Spinal cord (tissue), 10 donors: ENCODE measurements around the gene SLC35B2. TPM values are rescaled to one million over a fixed set of nuclear protein-coding genes. Genes with fewer than 3 reads are reported as not detected.

Experiments used
- DNase-seq, 6 donors: peaks; one replicate each; pipeline versions ENCODE4 v3.0.0 to v3.0.0-alpha.2; 2013 to 2015; ENCODE audit warnings: low spot score in 6 of 6, low read depth in 4 of 6
- H3K27ac ChIP-seq: one replicate; pipeline ENCODE4 v1.5.1; 2013; ENCODE audit warnings: low read depth, low read length, control low read depth
- H3K27me3 ChIP-seq: one replicate; pipeline ENCODE4 v1.6.1; 2013; ENCODE audit warnings: low read length; ENCODE audit not compliant: control insufficient read depth, insufficient read depth
- H3K36me3 ChIP-seq: one replicate; pipeline ENCODE4 v1.6.1; 2013; ENCODE audit warnings: low read length; ENCODE audit not compliant: control insufficient read depth, insufficient read depth
- H3K4me1 ChIP-seq: one replicate; pipeline ENCODE4 v1.6.1; 2013; ENCODE audit warnings: low read length; ENCODE audit not compliant: control insufficient read depth, insufficient read depth
- H3K4me3 ChIP-seq: one replicate; pipeline ENCODE4 v1.5.1; 2013; ENCODE audit warnings: low read depth, low read length, control low read depth
- H3K9me3 ChIP-seq: one replicate; pipeline ENCODE4 v1.6.1; 2013; ENCODE audit warnings: low read length; ENCODE audit not compliant: control insufficient read depth, insufficient read depth
- WGBS: methylation state at CpG from one replicate; pipeline ENCODE4 v1.1.5; 2013; ENCODE audit warnings: missing lambda C conversion rate; ENCODE audit not compliant: insufficient coverage; 5-methylcytosine and 5-hydroxymethylcytosine counted together
- polyA plus RNA-seq, 2 donors: library from polyadenylated mRNA; unstranded; fragments of 120-200 nt; gene quantifications; one replicate each; pipeline ENCODE4 v1.2.1, GENCODE V29; 2013; ENCODE audit not compliant: insufficient read length in 2 of 2
- total RNA-seq, 2 donors: library from RNA; depleted of rRNA in 1 of 2; stranded (reverse); fragments of 120-200 nt in 1 of 2; fragments of >200 nt in 1 of 2; gene quantifications; one replicate each; pipeline versions ENCODE4 v1.2.3 to v1.2.4, GENCODE V29; 2013 to 2014
- donor health status: healthy.

SLC35B2 gene
- total and polyA plus RNA-seq, 4 donors: 39.3 to 63.7 (median 58.5) TPM

- under 1% methylated on average over 68 of the region's 73 CpGs for WGBS
- peak in 2 of 6 donors; percentile 88 to 89 for DNase-seq
- peaks cover 8% of the 10 kb centered on the region for H3K36me3 ChIP-seq
Observed at GRCh38 chr6:44223319-44224028, 33.9 kb downstream of the SLC35B2 start, which contains the start of gene SLC29A1. Gene SLC29A1, plus strand, starts transcription at chr6:44223595. Its CDS starts 3,719 bp downstream, at chr6:44227314.

GRCh38 chr6:44222486-44223318 is 34.6 kb downstream of the SLC35B2 start:
- H3K4me1 ChIP-seq: peaks cover 79% of the 10 kb centered on the region
- peak in 1 of 6 donors; percentile 26 for DNase-seq

More at GRCh38 chr6:44223319-44224028, 33.9 kb downstream of the SLC35B2 start, which contains the start of gene SLC29A1:
- peaks cover 7% of the 10 kb centered on the region for H3K27me3 ChIP-seq
- H3K27ac ChIP-seq: peak within 1 kb of the TSS; percentile 8
- H3K9me3 ChIP-seq: no peaks in the 10 kb centered on the region
- H3K4me1 ChIP-seq: peaks cover 77% of the 10 kb centered on the region
- peak within 1 kb of the TSS; percentile 32 for H3K4me3 ChIP-seq

GRCh38 chr6:44221961-44222335 is 35.4 kb downstream of the SLC35B2 start:
- no peaks in the 10 kb centered on the region for H3K9me3 ChIP-seq
- DNase-seq: no peak
- H3K27me3 ChIP-seq: peaks cover 7% of the 10 kb centered on the region
- H3K4me3 ChIP-seq: no peak overlapping the region
- peak overlapping the region; percentile 22 for H3K27ac ChIP-seq
- H3K36me3 ChIP-seq: peaks cover 2% of the 10 kb centered on the region
- peaks cover 79% of the 10 kb centered on the region for H3K4me1 ChIP-seq
- no CpG with 5 or more reads among the region's 2 CpGs for WGBS

More at GRCh38 chr6:44222486-44223318, 34.6 kb downstream of the SLC35B2 start:
- 18% methylated on average over 18 of the region's 26 CpGs for WGBS
- H3K36me3 ChIP-seq: peaks cover 4% of the 10 kb centered on the region
- H3K9me3 ChIP-seq: no peaks in the 10 kb centered on the region
- H3K4me3 ChIP-seq: peak overlapping the region; percentile 32
- peaks cover 7% of the 10 kb centered on the region for H3K27me3 ChIP-seq
- H3K27ac ChIP-seq: peak overlapping the region; percentile 8

GRCh38 chr6:44221291-44221960 is 35.9 kb downstream of the SLC35B2 start:
- peak in 2 of 6 donors; percentile 87 to 91 for DNase-seq
- WGBS: no CpG with 5 or more reads among the region's 4 CpGs
- Histone ChIP-seq H3K4me3 (no peak overlapping the region), H3K27me3 (peaks cover 7% of the 10 kb centered on the region), H3K4me1 (peaks cover 79% of the 10 kb centered on the region), H3K9me3 (no peaks in the 10 kb centered on the region), H3K27ac (peak overlapping the region; percentile 22), H3K36me3 (no peaks in the 10 kb centered on the region)

GRCh38 chr6:44220913-44221290 is 36.4 kb downstream of the SLC35B2 start:
- Histone ChIP-seq H3K4me3 (no peak overlapping the region), H3K27me3 (peaks cover 7% of the 10 kb centered on the region), H3K4me1 (peaks cover 73% of the 10 kb centered on the region), H3K9me3 (no peaks in the 10 kb centered on the region), H3K27ac (no peak overlapping the region), H3K36me3 (no peaks in the 10 kb centered on the region)
- no peak for DNase-seq
- 90% methylated on average over 3 of the region's 4 CpGs for WGBS

GRCh38 chr6:44219815-44220784 is 37.2 kb downstream of the SLC35B2 start:
- Histone ChIP-seq H3K36me3 (no peaks in the 10 kb centered on the region), H3K4me1 (peaks cover 68% of the 10 kb centered on the region), H3K27ac (peak overlapping the region; percentile 81), H3K9me3 (no peaks in the 10 kb centered on the region), H3K4me3 (peak overlapping the region; percentile 16), H3K27me3 (peaks cover 7% of the 10 kb centered on the region)
- WGBS: 44% methylated on average over 10 of the region's 28 CpGs
- DNase-seq: no peak

GRCh38 chr6:44219053-44219814 is 38.1 kb downstream of the SLC35B2 start:
- peak in 2 of 6 donors; percentile 58 to 80 for DNase-seq
- H3K27me3 ChIP-seq: peaks cover 7% of the 10 kb centered on the region
- no peaks in the 10 kb centered on the region for H3K36me3 ChIP-seq
- H3K9me3 ChIP-seq: no peaks in the 10 kb centered on the region
- H3K27ac ChIP-seq: peak overlapping the region; percentile 81
- under 1% methylated on average over 30 of the region's 45 CpGs for WGBS
- peak overlapping the region; percentile 52 for H3K4me3 ChIP-seq
- H3K4me1 ChIP-seq: peaks cover 61% of the 10 kb centered on the region

- peak overlapping the region; percentile 10 for H3K27ac ChIP-seq
- peak in 2 of 6 donors; percentile 54 to 80 for DNase-seq
- 21% methylated on average over 15 of the region's 16 CpGs for WGBS
- H3K9me3 ChIP-seq: no peaks in the 10 kb centered on the region
- no peaks in the 10 kb centered on the region for H3K36me3 ChIP-seq
- no peak overlapping the region for H3K4me3 ChIP-seq
- peaks cover 7% of the 10 kb centered on the region for H3K27me3 ChIP-seq
- peaks cover 48% of the 10 kb centered on the region for H3K4me1 ChIP-seq
Observed at GRCh38 chr6:44217332-44218143, 39.8 kb downstream of the SLC35B2 start.
